ENCODE data around the gene PPP1R27.

PPP1R27 gene

GRCh38 chr17:81810476-81810875 is 24.4 kb downstream of the PPP1R27 start:
- Histone ChIP-seq H3K4me2 (ENCODE audit: insufficient read depth, low read length) (no peak overlapping the region), H3K79me2 (ENCODE audit: insufficient read depth, low read length) (no peaks in the 10 kb centered on the region), H3K27ac (ENCODE audit: low read length) (no peak overlapping the region), H2AFZ (ENCODE audit: low read depth, low read length) (no peak overlapping the region), H3K4me1 (ENCODE audit: insufficient read depth, low read length) (no peaks in the 10 kb centered on the region), H3K36me3 (ENCODE audit: insufficient read depth, low read length) (no peaks in the 10 kb centered on the region), H4K20me1 (ENCODE audit: insufficient read depth, low read length) (0 out of 2 replicates have a peak, but pooled peaks cover 7% of the 10 kb centered on the region), H3K27me3 (ENCODE audit: insufficient read depth, low read length, poor library complexity) (no peaks in the 10 kb centered on the region), H3K4me3 (ENCODE audit: low read depth in 1 of 2, low read length in 2 of 2) (no peak overlapping the region), H3K9me3 (ENCODE audit: insufficient read depth, low read length, severe bottlenecking) (no peaks in the 10 kb centered on the region), H3K9ac (ENCODE audit: low read depth, low read length) (no peak overlapping the region)
- no peak for TF ChIP-seq EZH2 (IDR thresholded peaks at IDR 0.05; ENCODE audit: borderline replicate concordance, low read depth, low read length, severe bottlenecking)
- TF ChIP-seq CTCF (IDR thresholded peaks at IDR 0.05; ENCODE audit: borderline replicate concordance, extremely low read depth, low read length, poor library complexity, severe bottlenecking): no peak
- ATAC-seq (ENCODE audit: insufficient read depth, low read depth): no peak
- DNase-seq: no peak

- Histone ChIP-seq H2AFZ (ENCODE audit: low read depth, low read length) (no peak overlapping the region), H3K27ac (ENCODE audit: low read length) (no peak overlapping the region), H3K9ac (ENCODE audit: low read depth, low read length) (no peak overlapping the region), H3K79me2 (ENCODE audit: insufficient read depth, low read length) (no peaks in the 10 kb centered on the region), H3K9me3 (ENCODE audit: insufficient read depth, low read length, severe bottlenecking) (no peaks in the 10 kb centered on the region), H3K27me3 (ENCODE audit: insufficient read depth, low read length, poor library complexity) (no peaks in the 10 kb centered on the region), H3K4me3 (ENCODE audit: low read depth in 1 of 2, low read length in 2 of 2) (no peak overlapping the region), H3K4me1 (ENCODE audit: insufficient read depth, low read length) (no peaks in the 10 kb centered on the region), H4K20me1 (ENCODE audit: insufficient read depth, low read length) (0 out of 2 replicates have a peak, but pooled peaks cover 7% of the 10 kb centered on the region), H3K4me2 (ENCODE audit: insufficient read depth, low read length) (no peak overlapping the region), H3K36me3 (ENCODE audit: insufficient read depth, low read length) (no peaks in the 10 kb centered on the region)
- DNase-seq: no peak
- TF ChIP-seq CTCF (IDR thresholded peaks at IDR 0.05; ENCODE audit: borderline replicate concordance, extremely low read depth, low read length, poor library complexity, severe bottlenecking) (no peak), EZH2 (IDR thresholded peaks at IDR 0.05; ENCODE audit: borderline replicate concordance, low read depth, low read length, severe bottlenecking) (no peak)
- ATAC-seq (ENCODE audit: insufficient read depth, low read depth): no peak
Observed at GRCh38 chr17:81809556-81809998, 25.3 kb downstream of the PPP1R27 start.

GRCh38 chr17:81808778-81809555 is 25.9 kb downstream of the PPP1R27 start:
- Histone ChIP-seq H4K20me1 (ENCODE audit: insufficient read depth, low read length) (0 out of 2 replicates have a peak, but pooled peaks cover 7% of the 10 kb centered on the region), H3K79me2 (ENCODE audit: insufficient read depth, low read length) (no peaks in the 10 kb centered on the region), H3K36me3 (ENCODE audit: insufficient read depth, low read length) (no peaks in the 10 kb centered on the region), H3K9me3 (ENCODE audit: insufficient read depth, low read length, severe bottlenecking) (no peaks in the 10 kb centered on the region), H3K4me2 (ENCODE audit: insufficient read depth, low read length) (no peak overlapping the region), H3K9ac (ENCODE audit: low read depth, low read length) (no peak overlapping the region), H3K27me3 (ENCODE audit: insufficient read depth, low read length, poor library complexity) (no peaks in the 10 kb centered on the region), H3K27ac (ENCODE audit: low read length) (no peak overlapping the region), H3K4me3 (ENCODE audit: low read depth in 1 of 2, low read length in 2 of 2) (no peak overlapping the region), H2AFZ (ENCODE audit: low read depth, low read length) (no peak overlapping the region), H3K4me1 (ENCODE audit: insufficient read depth, low read length) (no peaks in the 10 kb centered on the region)
- ATAC-seq (ENCODE audit: insufficient read depth, low read depth): peak; percentile 57; the same call in 2 of the 3 replicates
- peak; percentile 36 for DNase-seq
- no peak for TF ChIP-seq EZH2 (IDR thresholded peaks at IDR 0.05; ENCODE audit: borderline replicate concordance, low read depth, low read length, severe bottlenecking)
- TF ChIP-seq CTCF (IDR thresholded peaks at IDR 0.05; ENCODE audit: borderline replicate concordance, extremely low read depth, low read length, poor library complexity, severe bottlenecking): peak; percentile 58

Data from DND-41 (cell line).